HEK293T (cell line): ENCODE measurements around the gene SMIM45.

ENCODE experiments used
- ARNT ChIP-seq: fragments of 450-650 bp; IDR thresholded peaks from 2 replicates; pipeline ENCODE4 v1.6.1; 2017; ENCODE audit warnings: mild to moderate bottlenecking
- ELF4 ChIP-seq: fragments of 450-650 bp; IDR thresholded peaks from 2 replicates; pipeline ENCODE4 v1.6.1; 2017; ENCODE audit warnings: antibody characterized with exemption
- LEF1 ChIP-seq: fragments of 450-650 bp; IDR thresholded peaks from 2 replicates; pipeline ENCODE4 v1.6.1; 2017; ENCODE audit warnings: mild to moderate bottlenecking, borderline replicate concordance
- NFRKB ChIP-seq: fragments of 450-650 bp; IDR thresholded peaks from 2 replicates; pipeline ENCODE4 v1.6.1; 2016; ENCODE audit warnings: mild to moderate bottlenecking, moderate library complexity
- PKNOX1 ChIP-seq: fragments of 450-650 bp; IDR thresholded peaks from 2 replicates; pipeline ENCODE4 v1.6.1; 2016
- SP1 ChIP-seq: fragments of 450-650 bp; IDR thresholded peaks from 2 replicates; pipeline ENCODE4 v1.6.1; 2017
- TARDBP ChIP-seq: fragments of 450-650 bp; IDR thresholded peaks from 2 replicates; pipeline ENCODE4 v1.6.1; 2016
- ZNF384 ChIP-seq: fragments of 450-650 bp; IDR thresholded peaks from 2 replicates; pipeline ENCODE4 v1.6.1; 2016

DNA sequence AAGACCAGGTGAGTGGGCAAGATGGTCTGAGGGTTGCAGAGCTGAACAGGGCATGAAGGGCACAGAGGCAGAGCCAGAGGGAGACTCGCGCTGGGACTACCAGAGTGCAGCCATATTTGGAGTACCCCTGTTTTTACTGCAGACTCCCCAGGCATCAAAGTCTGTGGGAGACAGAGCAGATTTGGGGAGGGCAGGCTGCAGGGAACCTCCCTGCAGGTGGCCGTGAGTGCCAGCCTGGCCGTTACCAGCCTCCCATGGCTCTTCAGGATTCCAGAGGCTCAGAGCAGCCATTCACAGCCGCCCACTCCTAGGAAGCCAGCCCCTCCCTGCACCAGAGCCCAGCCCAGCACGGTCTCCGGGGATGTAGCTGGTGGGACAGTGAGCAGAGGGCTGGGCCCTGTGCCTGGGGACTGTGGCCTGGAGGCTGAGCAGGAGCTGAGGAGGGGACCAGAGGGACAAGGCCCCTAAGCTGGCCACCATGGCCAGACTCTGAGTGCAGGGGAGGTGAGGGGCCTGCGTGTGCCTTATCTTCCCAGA is 17.2 kb downstream of the SMIM45 start, which contains the start of gene SEPTIN3:
- TF ChIP-seq LEF1 (no peak), TARDBP (no peak), SP1 (no peak), ZNF384 (no peak), ARNT (no peak), PKNOX1 (no peak), ELF4 (no peak), NFRKB (no peak)
